ENCODE data around the gene GRB2.

DNA sequence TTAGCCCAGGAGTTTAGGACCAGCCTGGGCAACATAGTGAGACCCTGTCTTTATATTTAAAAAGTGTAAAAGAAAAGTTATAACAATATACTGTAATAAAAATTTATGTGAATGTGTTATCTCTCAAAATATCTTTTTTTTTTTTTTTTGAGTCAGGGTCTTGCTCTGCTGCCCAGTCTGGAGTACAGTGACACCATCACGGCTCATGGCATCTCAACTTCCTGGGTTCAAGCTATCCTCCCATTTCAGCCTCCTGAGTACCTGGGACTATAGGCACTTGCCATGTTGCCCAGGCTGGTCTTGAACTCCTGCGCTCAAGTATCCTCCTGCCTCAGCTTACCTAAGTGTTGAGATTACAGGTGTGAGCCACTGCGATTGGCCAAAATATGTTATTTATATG is 70.8 kb downstream of the GRB2 start:
- TF ChIP-seq POLR2AphosphoS5 (IDR thresholded peaks at IDR 0.05; ENCODE audit: low read depth) (no peak), EZH2 (IDR thresholded peaks at IDR 0.05; ENCODE audit: low read depth, unreplicated experiment) (no peak)
- TF ChIP-seq, protein P1, sequence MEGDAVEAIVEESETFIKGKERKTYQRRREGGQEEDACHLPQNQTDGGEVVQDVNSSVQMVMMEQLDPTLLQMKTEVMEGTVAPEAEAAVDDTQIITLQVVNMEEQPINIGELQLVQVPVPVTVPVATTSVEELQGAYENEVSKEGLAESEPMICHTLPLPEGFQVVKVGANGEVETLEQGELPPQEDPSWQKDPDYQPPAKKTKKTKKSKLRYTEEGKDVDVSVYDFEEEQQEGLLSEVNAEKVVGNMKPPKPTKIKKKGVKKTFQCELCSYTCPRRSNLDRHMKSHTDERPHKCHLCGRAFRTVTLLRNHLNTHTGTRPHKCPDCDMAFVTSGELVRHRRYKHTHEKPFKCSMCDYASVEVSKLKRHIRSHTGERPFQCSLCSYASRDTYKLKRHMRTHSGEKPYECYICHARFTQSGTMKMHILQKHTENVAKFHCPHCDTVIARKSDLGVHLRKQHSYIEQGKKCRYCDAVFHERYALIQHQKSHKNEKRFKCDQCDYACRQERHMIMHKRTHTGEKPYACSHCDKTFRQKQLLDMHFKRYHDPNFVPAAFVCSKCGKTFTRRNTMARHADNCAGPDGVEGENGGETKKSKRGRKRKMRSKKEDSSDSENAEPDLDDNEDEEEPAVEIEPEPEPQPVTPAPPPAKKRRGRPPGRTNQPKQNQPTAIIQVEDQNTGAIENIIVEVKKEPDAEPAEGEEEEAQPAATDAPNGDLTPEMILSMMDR (conservative IDR thresholded peaks at IDR 0.05; ENCODE audit: low read depth in 2 of 2) = no peak

All from GM23338 (cell line).